Head of caudate nucleus (tissue), 42 donors: Measurements from ENCODE around the gene CTNNA3.

ENCODE experiments used
- DNase-seq, 42 donors: peaks; one replicate each; pipeline versions ENCODE4 v3.0.0 to v3.0.0-alpha.2; 2020 to 2021; ENCODE audit warnings: mixed read lengths in 7 of 42
- intact Hi-C: fragments of 100-400 bp; cut with DNase I; formaldehyde crosslinking; loops from one replicate; pipeline ENCODE4 v1.15.0; 2022

The CTNNA3 gene

DNA sequence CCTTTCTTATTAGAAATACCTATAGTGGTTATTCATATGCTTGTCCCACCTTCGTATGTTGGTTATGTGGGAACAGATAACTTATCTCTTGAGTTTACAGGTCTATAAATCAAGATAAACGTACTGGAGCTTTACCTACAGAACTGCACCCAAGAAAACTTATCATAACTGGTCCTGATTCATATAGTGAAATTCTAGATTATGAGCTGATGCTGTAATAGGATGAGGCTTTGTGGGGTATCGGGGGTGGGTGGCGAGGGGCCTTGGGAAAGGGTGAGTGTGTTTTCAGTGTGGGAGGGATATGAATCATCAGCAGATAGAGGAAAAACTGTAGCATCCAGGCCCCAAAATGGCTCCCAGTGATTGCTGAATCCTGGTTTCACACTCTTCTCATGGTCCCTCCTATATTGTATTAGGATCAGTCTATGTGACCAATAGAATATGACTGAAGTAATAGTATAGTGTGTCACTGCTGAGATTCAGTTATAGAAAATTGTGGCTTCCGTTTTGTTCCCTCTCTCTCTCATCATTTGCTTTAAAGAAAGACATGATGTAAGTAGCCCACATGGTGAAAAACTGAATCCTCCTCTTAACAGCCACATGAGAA, 1476.9 kb downstream of the CTNNA3 start:
- no peak for DNase-seq
- intact Hi-C loops, result no loop called here

- no peak for DNase-seq
- intact Hi-C loops, result no loop called here
Measured at GRCh38 chr10:66218289-66218688, 1477.7 kb downstream of the CTNNA3 start.

GRCh38 chr10:66215920-66216319, 1480.1 kb downstream of the CTNNA3 start:
- intact Hi-C loops, result no loop called here
- no peak for DNase-seq

GRCh38 chr10:66214721-66215404, 1481.1 kb downstream of the CTNNA3 start:
- intact Hi-C loops, result no loop called here
- no peak for DNase-seq

- DNase-seq, result no peak
- intact Hi-C loops, result no loop called here
Measured at GRCh38 chr10:66209025-66209424, 1487.0 kb downstream of the CTNNA3 start.

- intact Hi-C loops, result no loop called here
- DNase-seq, result no peak
Measured at GRCh38 chr10:66204838-66205237, 1491.2 kb downstream of the CTNNA3 start.

DNA sequence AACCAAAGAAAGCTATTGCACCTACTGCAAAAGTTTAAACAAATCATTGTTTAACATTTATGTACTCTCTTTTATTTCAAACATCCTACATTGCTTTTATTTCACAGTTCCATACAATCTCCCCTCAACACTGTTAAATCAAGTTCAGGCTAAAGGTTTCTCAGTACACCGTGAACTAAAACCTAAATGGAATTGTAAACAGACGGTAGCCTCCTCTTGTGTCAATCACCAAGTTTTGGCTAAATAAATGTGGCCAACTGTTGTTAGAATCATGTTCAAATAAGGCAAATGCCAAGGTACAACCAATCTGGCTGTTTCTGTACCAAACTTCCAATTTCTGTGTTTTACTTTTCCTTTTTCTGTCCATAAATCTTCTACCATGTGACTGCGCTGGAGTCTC, 1493.9 kb downstream of the CTNNA3 start:
- intact Hi-C loops, result no loop called here
- no peak for DNase-seq

GRCh38 chr10:66192162-66192831, 1503.7 kb downstream of the CTNNA3 start:
- intact Hi-C loops, result no loop called here
- DNase-seq, result no peak

GRCh38 chr10:66190413-66190812, 1505.6 kb downstream of the CTNNA3 start:
- intact Hi-C loops, result no loop called here
- DNase-seq, result no peak

DNA sequence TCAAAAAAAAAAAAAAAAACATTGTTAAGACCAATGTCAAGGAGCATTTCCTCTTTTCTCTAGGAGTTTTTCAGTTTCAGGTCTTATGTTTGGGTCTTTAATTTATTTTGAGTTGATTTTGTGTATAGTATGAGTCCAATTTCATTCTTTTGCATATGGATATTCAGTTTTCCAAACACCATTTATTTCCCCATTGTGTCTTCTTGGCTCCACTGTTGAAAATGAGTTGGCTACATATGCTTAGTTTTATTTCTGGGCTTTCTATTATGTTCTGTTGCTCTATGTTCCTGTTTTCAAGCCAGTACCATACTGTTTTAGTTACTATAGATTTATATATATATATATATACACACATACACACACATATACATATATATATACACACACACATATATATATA, 1506.7 kb downstream of the CTNNA3 start:
- intact Hi-C loops, result no loop called here
- no peak for DNase-seq

DNA sequence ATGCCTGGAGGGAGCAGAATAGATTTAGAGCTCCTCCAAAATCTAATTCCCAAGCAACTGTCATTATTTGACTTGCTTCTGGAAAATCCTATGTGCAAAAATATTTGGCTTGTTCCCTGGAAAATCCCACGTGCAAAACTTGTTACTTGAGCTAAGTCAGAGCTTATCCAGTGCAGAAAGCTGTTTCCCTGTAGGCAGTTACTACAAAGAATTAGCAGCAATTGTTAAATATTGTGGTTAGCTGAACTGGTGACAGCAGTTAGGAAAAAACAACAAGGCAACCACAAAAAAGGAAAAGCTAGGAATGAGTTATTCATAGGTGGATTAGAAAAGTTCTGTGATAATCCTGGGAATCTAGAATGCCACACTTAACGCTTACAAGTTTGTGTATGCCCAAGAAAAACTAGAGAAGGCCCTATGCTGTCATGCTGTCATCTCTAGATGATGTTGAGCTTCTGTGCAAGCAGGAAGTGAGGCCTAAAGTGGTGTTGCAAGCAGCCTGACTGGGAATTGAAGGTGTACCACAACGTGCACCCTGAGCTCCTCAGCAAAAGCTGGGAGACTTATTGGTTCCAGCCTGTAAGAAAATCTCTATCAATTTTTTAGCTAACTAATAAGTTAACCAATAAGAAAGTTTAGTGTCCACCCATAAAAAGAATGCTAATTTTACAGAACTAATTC, 1508.8 kb downstream of the CTNNA3 start:
- intact Hi-C loops, result no loop called here
- DNase-seq, result no peak

GRCh38 chr10:66183028-66183427, 1513.0 kb downstream of the CTNNA3 start:
- intact Hi-C loops, result no loop called here
- DNase-seq, result no peak

GRCh38 chr10:66180581-66181318, 1515.2 kb downstream of the CTNNA3 start:
- intact Hi-C loops, result no loop called here

GRCh38 chr10:66180021-66180420, 1516.0 kb downstream of the CTNNA3 start:
- intact Hi-C loops, result no loop called here
- DNase-seq, result no peak

More at GRCh38 chr10:66180581-66181318, 1515.2 kb downstream of the CTNNA3 start:
- peak in 16 of 42 donors; percentile 5 to 73 (median 28) for DNase-seq

GRCh38 chr10:66176772-66177171, 1519.2 kb downstream of the CTNNA3 start:
- DNase-seq, result peak in 5 of 42 donors; percentile 5 to 43 (median 10)
- intact Hi-C loops, result no loop called here

- intact Hi-C loops, result no loop called here
- no peak for DNase-seq
Measured at GRCh38 chr10:66167816-66168215, 1528.2 kb downstream of the CTNNA3 start.

DNA sequence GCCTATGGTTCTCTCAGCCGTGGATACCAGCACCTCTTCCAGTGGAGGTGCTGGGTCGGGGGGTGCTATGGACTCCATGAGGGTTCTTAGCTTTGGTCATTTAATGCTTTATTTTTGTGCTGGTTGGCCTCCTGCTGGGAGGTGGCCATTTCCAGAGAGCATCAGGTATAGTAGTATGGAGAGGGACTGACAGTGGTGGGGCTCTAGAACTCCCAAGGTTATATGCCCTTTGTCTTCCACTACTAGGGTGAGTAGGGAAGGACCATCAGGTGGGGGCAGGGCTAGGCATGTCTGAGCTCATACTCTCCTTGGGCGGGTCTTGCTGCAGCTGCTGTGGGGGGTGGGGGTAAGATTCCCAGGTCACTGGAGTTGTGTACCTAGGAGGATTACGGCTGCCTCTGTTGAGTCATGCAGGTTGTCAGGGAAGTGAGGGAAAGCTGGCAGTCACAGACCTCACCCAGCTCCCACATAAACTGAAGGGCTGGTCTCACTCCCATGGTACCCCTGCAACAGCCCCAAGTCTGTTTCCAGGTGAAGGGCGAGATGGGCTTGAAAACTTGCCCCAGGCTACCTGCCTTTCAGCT, 1533.3 kb downstream of the CTNNA3 start:
- intact Hi-C loops, result no loop called here

GRCh38 chr10:66151346-66151745, 1544.6 kb downstream of the CTNNA3 start:
- intact Hi-C loops, result no loop called here
- DNase-seq, result no peak

More for the DNA sequence above, 1533.3 kb downstream of the CTNNA3 start:
- no peak for DNase-seq

GRCh38 chr10:66148312-66148711, 1547.7 kb downstream of the CTNNA3 start:
- DNase-seq, result no peak
- intact Hi-C loops, result no loop called here
